Keratinocyte (primary cell): ENCODE measurements around the gene FRMPD4.

Experiments
- CTCF ChIP-seq, 3 experiments: IDR thresholded peaks in 1 of 3; conservative IDR thresholded peaks in 1 of 3; optimal IDR thresholded peaks in 1 of 3; 2 replicates in 2 of 3; 3 replicates in 1 of 3; pipeline versions ENCODE3 to v1.5.1; 2011; ENCODE audit warnings: low read length in 3 of 3, mild to moderate bottlenecking in 3 of 3, moderate library complexity in 2 of 3, control low read depth in 1 of 3, inconsistent platforms in 1 of 3; ENCODE audit not compliant: insufficient read depth in 2 of 3; ENCODE audit errors: extremely low read depth in 1 of 3
- EZH2 ChIP-seq: IDR thresholded peaks from one replicate; pipeline ENCODE4 v1.6.1; 2012; ENCODE audit warnings: inconsistent platforms, mild to moderate bottlenecking, low read length, moderate library complexity

GRCh38 chrX:12149670-12150407, 11.6 kb downstream of the FRMPD4 start:
- TF ChIP-seq CTCF (optimal IDR thresholded peaks at IDR 0.05 in 1 of 3, IDR thresholded peaks at IDR 0.05 in 1 of 3, conservative IDR thresholded peaks at IDR 0.05 in 1 of 3; ENCODE audit: extremely low read depth in 1 of 3, insufficient read depth in 2 of 3, low read length in 3 of 3) = no peak
- TF ChIP-seq EZH2 = no peak
